GM18951 (cell line): ENCODE results near the gene LHFPL6.
"Not testable (repeated sequence)": the region's sequence is repeated elsewhere in the genome, so short reads cannot be mapped to it uniquely, and the experiment has no call there.

Experiments used
- POLR2A ChIP-seq: IDR thresholded peaks from 4 replicates; pipeline ENCODE4 v1.6.1; 2011; ENCODE audit warnings: mild to moderate bottlenecking; ENCODE audit not compliant: insufficient read length, insufficient read depth; ENCODE audit errors: extremely low read depth
- in situ Hi-C: fragments of 300-500 bp; cut with MboI; formaldehyde crosslinking; loops from one replicate; pipeline ENCODE4 v1.12.0; 2022; ENCODE audit warnings: low sequenced_read_pairs, mixed read lengths, inconsistent platforms; ENCODE audit not compliant: unreplicated experiment

LHFPL6 gene

GRCh38 chr13:39353988-39354387 is 249.0 kb downstream of the LHFPL6 start:
- in situ Hi-C loops: no loop called here

GRCh38 chr13:39350461-39350881 is 252.5 kb downstream of the LHFPL6 start:
- in situ Hi-C loops: no loop called here

More at GRCh38 chr13:39353988-39354387, 249.0 kb downstream of the LHFPL6 start:
- no peak for TF ChIP-seq POLR2A

GRCh38 chr13:39349391-39349960 is 253.5 kb downstream of the LHFPL6 start:
- no peak for TF ChIP-seq POLR2A
- in situ Hi-C loops: no loop called here

More at GRCh38 chr13:39350461-39350881, 252.5 kb downstream of the LHFPL6 start:
- no peak for TF ChIP-seq POLR2A

GRCh38 chr13:39347926-39348901 is 254.8 kb downstream of the LHFPL6 start:
- no peak for TF ChIP-seq POLR2A
- in situ Hi-C loops: no loop called here

GRCh38 chr13:39345982-39346381 is 257.0 kb downstream of the LHFPL6 start:
- no peak for TF ChIP-seq POLR2A
- in situ Hi-C loops: no loop called here

- in situ Hi-C loops: no loop called here
- TF ChIP-seq POLR2A: no peak
Measured at GRCh38 chr13:39341251-39341650, 261.7 kb downstream of the LHFPL6 start.

- in situ Hi-C loops: not testable (repeated sequence)
Measured at GRCh38 chr13:39338114-39338513, 264.9 kb downstream of the LHFPL6 start.

- in situ Hi-C loops: no loop called here
- no peak for TF ChIP-seq POLR2A
Measured at GRCh38 chr13:39336937-39337336, 266.1 kb downstream of the LHFPL6 start.

GRCh38 chr13:39336207-39336606 is 266.8 kb downstream of the LHFPL6 start:
- in situ Hi-C loops: no loop called here
- no peak for TF ChIP-seq POLR2A

GRCh38 chr13:39335721-39336120 is 267.3 kb downstream of the LHFPL6 start:
- TF ChIP-seq POLR2A: no peak
- in situ Hi-C loops: no loop called here

GRCh38 chr13:39330504-39330903 is 272.5 kb downstream of the LHFPL6 start:
- no peak for TF ChIP-seq POLR2A
- in situ Hi-C loops: no loop called here

GRCh38 chr13:39329182-39329639 is 273.8 kb downstream of the LHFPL6 start:
- no peak for TF ChIP-seq POLR2A
- in situ Hi-C loops: no loop called here

GRCh38 chr13:39327172-39327479 is 275.9 kb downstream of the LHFPL6 start:
- TF ChIP-seq POLR2A: no peak
- in situ Hi-C loops: no loop called here
